Tibial artery (tissue), 4 donors: ENCODE measurements around the gene YAE1.

ENCODE experiments used
- DNase-seq, 2 donors: peaks; one replicate each; pipeline ENCODE4 v3.0.0-alpha.2; 2019
- H3K27ac ChIP-seq, 2 donors: fragments of 200-600 bp; sonication (generic) in 1 of 2; 1 replicate in 1 of 2; 2 replicates in 1 of 2; pipeline ENCODE4 v1.5.1; 2018 to 2019; ENCODE audit warnings: mild to moderate bottlenecking in 1 of 2
- H3K27me3 ChIP-seq, 2 donors: fragments of 200-600 bp; sonication (generic) in 1 of 2; one replicate each; pipeline versions ENCODE4 v1.5.1 to v1.6.0; 2016 to 2019
- H3K36me3 ChIP-seq, 3 donors: fragments of 200-600 bp; sonication (generic) in 2 of 3; one replicate each; pipeline ENCODE4 v1.5.1; 2016 to 2019; ENCODE audit warnings: mild to moderate bottlenecking in 2 of 3
- H3K4me1 ChIP-seq, 4 donors: fragments of 200-600 bp; sonication (generic) in 2 of 4; 1 replicate in 3 of 4; 2 replicates in 1 of 4; pipeline ENCODE4 v1.5.1; 2016 to 2019
- H3K4me3 ChIP-seq, 2 donors: fragments of 200-600 bp; sonication (generic) in 1 of 2; 1 replicate in 1 of 2; 2 replicates in 1 of 2; pipeline ENCODE4 v1.5.1; 2018 to 2019; ENCODE audit warnings: mild to moderate bottlenecking in 2 of 2
- H3K9me3 ChIP-seq, 3 donors: fragments of 200-600 bp; sonication (generic) in 1 of 3; one replicate each; pipeline ENCODE4 v1.5.1; 2016 to 2019
- intact Hi-C: fragments of 100-400 bp; cut with DNase I; formaldehyde crosslinking; loops from one replicate; pipeline ENCODE4 v1.15.0; 2023; ENCODE audit warnings: low total_unique reads
- TF ChIP-seq, protein P1 (sequence below), 2 experiments: fragments of 200-600 bp in 1 of 2; fragments of 450-650 bp in 1 of 2; IDR thresholded peaks; one replicate each; pipeline ENCODE4 v1.5.1; 2017 to 2019; ENCODE audit warnings: antibody characterized with exemption in 2 of 2, mild to moderate bottlenecking in 1 of 2, moderate library complexity in 1 of 2

YAE1 gene

DNA sequence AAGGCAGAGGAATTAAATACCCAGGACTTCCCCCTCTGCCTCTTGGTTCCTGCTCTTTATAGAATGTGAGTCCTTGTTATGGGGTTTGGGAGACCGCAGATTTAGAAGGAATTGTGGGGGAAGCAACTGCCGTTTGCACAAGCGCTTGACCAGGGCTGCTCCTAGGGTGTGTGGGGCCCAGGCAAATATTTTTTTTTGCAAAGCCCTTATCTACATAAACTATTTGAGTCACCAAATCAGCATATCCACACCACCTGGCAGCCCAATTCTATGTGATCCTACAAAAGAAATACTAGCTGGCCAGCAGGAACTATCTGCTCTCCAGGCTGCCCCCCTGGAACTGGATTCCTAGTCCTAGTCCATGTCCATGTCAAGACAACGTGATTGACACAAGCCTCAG, 33.4 kb upstream of the YAE1 start:
- no peaks in the 10 kb centered on the region for H3K27me3 ChIP-seq
- intact Hi-C loops = no loop called here
- no peak for DNase-seq
- no peaks in the 10 kb centered on the region for H3K9me3 ChIP-seq
- H3K36me3 ChIP-seq = no peaks in the 10 kb centered on the region
- no peak overlapping the region for H3K27ac ChIP-seq
- no peaks in the 10 kb centered on the region for H3K4me1 ChIP-seq
- H3K4me3 ChIP-seq = no peak overlapping the region
- TF ChIP-seq, protein P1, sequence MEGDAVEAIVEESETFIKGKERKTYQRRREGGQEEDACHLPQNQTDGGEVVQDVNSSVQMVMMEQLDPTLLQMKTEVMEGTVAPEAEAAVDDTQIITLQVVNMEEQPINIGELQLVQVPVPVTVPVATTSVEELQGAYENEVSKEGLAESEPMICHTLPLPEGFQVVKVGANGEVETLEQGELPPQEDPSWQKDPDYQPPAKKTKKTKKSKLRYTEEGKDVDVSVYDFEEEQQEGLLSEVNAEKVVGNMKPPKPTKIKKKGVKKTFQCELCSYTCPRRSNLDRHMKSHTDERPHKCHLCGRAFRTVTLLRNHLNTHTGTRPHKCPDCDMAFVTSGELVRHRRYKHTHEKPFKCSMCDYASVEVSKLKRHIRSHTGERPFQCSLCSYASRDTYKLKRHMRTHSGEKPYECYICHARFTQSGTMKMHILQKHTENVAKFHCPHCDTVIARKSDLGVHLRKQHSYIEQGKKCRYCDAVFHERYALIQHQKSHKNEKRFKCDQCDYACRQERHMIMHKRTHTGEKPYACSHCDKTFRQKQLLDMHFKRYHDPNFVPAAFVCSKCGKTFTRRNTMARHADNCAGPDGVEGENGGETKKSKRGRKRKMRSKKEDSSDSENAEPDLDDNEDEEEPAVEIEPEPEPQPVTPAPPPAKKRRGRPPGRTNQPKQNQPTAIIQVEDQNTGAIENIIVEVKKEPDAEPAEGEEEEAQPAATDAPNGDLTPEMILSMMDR (IDR thresholded peaks at IDR 0.05) = no peak

GRCh38 chr7:39534599-39534998, 31.6 kb upstream of the YAE1 start:
- H3K27me3 ChIP-seq = peaks cover 0 to 6% of the 10 kb centered on the region in 2 donors
- no peaks in the 10 kb centered on the region for H3K36me3 ChIP-seq
- no peak for DNase-seq
- H3K9me3 ChIP-seq = no peaks in the 10 kb centered on the region
- intact Hi-C loops = no loop called here
- TF ChIP-seq, protein P1 (IDR thresholded peaks at IDR 0.05) = no peak
- no peak overlapping the region for H3K4me3 ChIP-seq
- no peaks in the 10 kb centered on the region for H3K4me1 ChIP-seq
- no peak overlapping the region for H3K27ac ChIP-seq

DNA sequence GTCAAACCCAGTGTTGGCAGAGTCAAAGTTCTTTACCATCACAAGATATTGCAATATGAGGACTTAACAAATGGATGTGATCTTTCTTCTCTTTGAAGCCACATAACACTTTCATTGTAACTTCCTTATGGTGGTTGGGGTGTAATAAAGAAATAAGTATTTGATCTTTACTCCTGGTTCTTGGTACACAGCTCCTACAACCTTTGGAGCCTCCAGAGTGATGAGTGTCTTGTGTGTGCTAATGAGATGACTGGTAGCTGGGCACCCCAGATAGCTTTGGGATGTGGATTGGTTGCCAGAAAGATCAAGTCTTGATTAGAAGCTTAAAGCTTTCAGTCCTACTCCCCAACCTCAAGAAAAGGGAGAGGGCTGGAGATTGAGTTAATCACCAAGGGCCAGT, 31.1 kb upstream of the YAE1 start:
- Histone ChIP-seq H3K4me3 (no peak overlapping the region), H3K4me1 (no peaks in the 10 kb centered on the region), H3K36me3 (no peaks in the 10 kb centered on the region), H3K27ac (no peak overlapping the region), H3K9me3 (no peaks in the 10 kb centered on the region), H3K27me3 (peaks cover 0 to 6% of the 10 kb centered on the region in 2 donors)
- TF ChIP-seq, protein P1 (IDR thresholded peaks at IDR 0.05) = no peak
- intact Hi-C loops = no loop called here
- DNase-seq = no peak

GRCh38 chr7:39535720-39536119, 30.5 kb upstream of the YAE1 start:
- H3K4me3 ChIP-seq = no peak overlapping the region
- no peaks in the 10 kb centered on the region for H3K4me1 ChIP-seq
- no peak overlapping the region for H3K27ac ChIP-seq
- H3K36me3 ChIP-seq = no peaks in the 10 kb centered on the region
- intact Hi-C loops = no loop called here
- TF ChIP-seq, protein P1 (IDR thresholded peaks at IDR 0.05) = no peak
- H3K9me3 ChIP-seq = no peaks in the 10 kb centered on the region
- no peak for DNase-seq
- H3K27me3 ChIP-seq = peaks cover 0 to 6% of the 10 kb centered on the region in 2 donors

- H3K4me1 ChIP-seq = no peaks in the 10 kb centered on the region
- H3K27me3 ChIP-seq = peaks cover 0 to 6% of the 10 kb centered on the region in 2 donors
- no peak for DNase-seq
- no peak overlapping the region for H3K27ac ChIP-seq
- no peaks in the 10 kb centered on the region for H3K36me3 ChIP-seq
- TF ChIP-seq, protein P1 (IDR thresholded peaks at IDR 0.05) = no peak
- H3K4me3 ChIP-seq = no peak overlapping the region
- intact Hi-C loops = no loop called here
- no peaks in the 10 kb centered on the region for H3K9me3 ChIP-seq
Observed at GRCh38 chr7:39536951-39537350, 29.3 kb upstream of the YAE1 start.

GRCh38 chr7:39539816-39540215, 26.4 kb upstream of the YAE1 start:
- H3K9me3 ChIP-seq = no peaks in the 10 kb centered on the region
- H3K27me3 ChIP-seq = peaks cover 0 to 6% of the 10 kb centered on the region in 2 donors
- H3K4me3 ChIP-seq = no peak overlapping the region
- TF ChIP-seq, protein P1 (IDR thresholded peaks at IDR 0.05) = no peak
- DNase-seq = no peak
- H3K36me3 ChIP-seq = no peaks in the 10 kb centered on the region
- no peaks in the 10 kb centered on the region for H3K4me1 ChIP-seq
- intact Hi-C loops = no loop called here
- no peak overlapping the region for H3K27ac ChIP-seq
